ENCODE data around the gene LYSET. TPM values are rescaled to one million over a fixed set of nuclear protein-coding genes. Genes with fewer than 3 reads are reported as not detected.
A peak's percentile ranks its signal among the peaks of the same experiment; 100 is the strongest.
"Not testable (repeated sequence)": the region's sequence is repeated elsewhere in the genome, so short reads cannot be mapped to it uniquely, and the experiment has no call there.

The LYSET gene, protein sequence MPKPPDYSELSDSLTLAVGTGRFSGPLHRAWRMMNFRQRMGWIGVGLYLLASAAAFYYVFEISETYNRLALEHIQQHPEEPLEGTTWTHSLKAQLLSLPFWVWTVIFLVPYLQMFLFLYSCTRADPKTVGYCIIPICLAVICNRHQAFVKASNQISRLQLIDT
- total RNA-seq (ENCODE audit: low replicate concordance), result 21.7 and 23.9 TPM in 2 replicates
- long read RNA-seq, transcript TMEM251-201 (2 exons, 909 nt), result major isoform, 12 of 12 reads
- long read RNA-seq, partial matches to known transcripts, result 0 of 12 reads
- long read RNA-seq, other reads (novel, unspliced or antisense), result 0 of 12 reads

DNA sequence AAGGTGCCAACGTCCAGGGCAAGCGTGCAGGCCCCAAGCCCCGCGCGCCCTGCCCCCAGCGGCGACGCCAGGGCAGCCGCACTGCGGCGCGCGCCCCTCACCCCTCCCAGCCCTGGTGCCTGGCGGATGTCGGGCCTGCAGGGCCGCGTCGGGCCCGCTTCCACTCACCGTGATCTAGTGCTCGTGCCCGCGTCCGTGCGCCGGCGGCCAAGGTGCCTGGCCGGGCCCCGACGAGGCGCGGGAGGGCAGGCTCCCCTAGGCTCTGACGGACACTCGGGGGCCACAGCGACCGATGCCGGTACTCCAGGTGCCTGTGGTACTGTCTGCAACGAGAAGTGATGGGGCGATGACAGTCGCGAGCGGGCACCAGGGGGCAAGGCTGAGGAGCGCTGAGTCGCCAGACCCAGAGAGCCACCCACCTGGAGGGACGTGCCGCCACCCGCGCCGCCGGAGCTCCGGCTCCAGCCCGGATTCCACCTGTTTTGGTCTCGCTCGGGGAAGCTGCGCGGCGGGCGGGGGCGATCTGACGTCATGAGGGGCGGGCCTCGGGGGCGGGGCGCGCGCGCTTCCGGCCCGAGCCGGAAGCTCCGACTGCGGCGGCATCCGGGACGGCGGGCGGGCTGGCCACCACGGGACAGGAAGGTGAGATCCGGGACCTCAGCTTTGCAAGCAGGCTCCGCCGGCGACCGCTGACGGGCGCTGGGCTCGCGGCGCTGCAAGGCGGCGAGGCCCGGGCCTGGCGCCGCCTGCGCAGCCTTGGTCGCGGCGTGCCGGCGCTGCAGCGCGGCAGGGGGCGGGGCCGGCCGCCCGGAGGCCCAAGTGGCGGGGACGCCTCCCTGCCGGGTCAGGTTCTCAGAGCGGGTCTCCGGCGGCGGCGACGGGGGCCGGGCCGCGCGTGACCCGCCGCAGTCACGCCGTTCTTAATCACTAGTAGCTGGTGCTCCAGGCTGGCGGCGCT, at the start of gene LYSET, which contains the start of gene MOAP1:
Gene LYSET, plus strand, starts transcription at position 927 of the 958 bp plus-strand sequence. CDS start 89 bp downstream, outside the sequence.
Gene MOAP1, minus strand, starts transcription at position 507 of the 958 bp plus-strand sequence. CDS start 655 bp downstream, outside the sequence.
- no peaks in the 10 kb centered on the region for H3K27me3 Mint-ChIP-seq
- peak within 1 kb of the TSS; percentile 93 for H3K27ac Mint-ChIP-seq
- TF ChIP-seq, protein P1, sequence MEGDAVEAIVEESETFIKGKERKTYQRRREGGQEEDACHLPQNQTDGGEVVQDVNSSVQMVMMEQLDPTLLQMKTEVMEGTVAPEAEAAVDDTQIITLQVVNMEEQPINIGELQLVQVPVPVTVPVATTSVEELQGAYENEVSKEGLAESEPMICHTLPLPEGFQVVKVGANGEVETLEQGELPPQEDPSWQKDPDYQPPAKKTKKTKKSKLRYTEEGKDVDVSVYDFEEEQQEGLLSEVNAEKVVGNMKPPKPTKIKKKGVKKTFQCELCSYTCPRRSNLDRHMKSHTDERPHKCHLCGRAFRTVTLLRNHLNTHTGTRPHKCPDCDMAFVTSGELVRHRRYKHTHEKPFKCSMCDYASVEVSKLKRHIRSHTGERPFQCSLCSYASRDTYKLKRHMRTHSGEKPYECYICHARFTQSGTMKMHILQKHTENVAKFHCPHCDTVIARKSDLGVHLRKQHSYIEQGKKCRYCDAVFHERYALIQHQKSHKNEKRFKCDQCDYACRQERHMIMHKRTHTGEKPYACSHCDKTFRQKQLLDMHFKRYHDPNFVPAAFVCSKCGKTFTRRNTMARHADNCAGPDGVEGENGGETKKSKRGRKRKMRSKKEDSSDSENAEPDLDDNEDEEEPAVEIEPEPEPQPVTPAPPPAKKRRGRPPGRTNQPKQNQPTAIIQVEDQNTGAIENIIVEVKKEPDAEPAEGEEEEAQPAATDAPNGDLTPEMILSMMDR (conservative IDR thresholded peaks at IDR 0.05), result peak; percentile 66
- peak within 1 kb of the TSS; percentile 93 for H3K4me3 Mint-ChIP-seq
- no peaks in the 10 kb centered on the region for H3K36me3 Mint-ChIP-seq
- H3K4me1 Mint-ChIP-seq (ENCODE audit: unreplicated experiment), result peaks cover 21% of the 10 kb centered on the region
- DNase-seq (ENCODE audit: extremely low spot score, unreplicated experiment), result peak; percentile 88
- no peaks in the 10 kb centered on the region for H3K9me3 Mint-ChIP-seq

DNA sequence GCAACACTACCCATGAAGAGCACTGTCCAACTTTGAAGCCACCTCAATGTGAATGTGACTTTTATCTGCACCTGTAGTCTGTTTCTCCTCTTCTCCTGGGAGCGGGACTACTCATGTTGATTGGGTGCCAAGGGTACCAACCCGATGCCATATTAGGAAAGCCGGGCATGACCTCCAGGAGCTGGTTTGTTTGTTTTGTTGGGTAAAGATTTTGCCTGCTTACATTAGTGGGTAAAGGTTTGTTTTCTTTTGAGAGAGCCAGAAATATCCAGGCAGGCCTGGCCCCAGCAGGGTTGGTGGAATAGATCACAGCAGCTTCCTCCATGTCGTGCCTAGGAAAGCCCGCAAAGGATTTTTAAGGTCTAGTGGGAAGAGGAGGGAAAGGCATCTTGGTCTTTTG, 49.7 kb upstream of the LYSET start:
- Mint-ChIP-seq H3K9me3 (no peaks in the 10 kb centered on the region), H3K27ac (no peak overlapping the region)
- DNase-seq (ENCODE audit: extremely low spot score, unreplicated experiment), result no peak

DNA sequence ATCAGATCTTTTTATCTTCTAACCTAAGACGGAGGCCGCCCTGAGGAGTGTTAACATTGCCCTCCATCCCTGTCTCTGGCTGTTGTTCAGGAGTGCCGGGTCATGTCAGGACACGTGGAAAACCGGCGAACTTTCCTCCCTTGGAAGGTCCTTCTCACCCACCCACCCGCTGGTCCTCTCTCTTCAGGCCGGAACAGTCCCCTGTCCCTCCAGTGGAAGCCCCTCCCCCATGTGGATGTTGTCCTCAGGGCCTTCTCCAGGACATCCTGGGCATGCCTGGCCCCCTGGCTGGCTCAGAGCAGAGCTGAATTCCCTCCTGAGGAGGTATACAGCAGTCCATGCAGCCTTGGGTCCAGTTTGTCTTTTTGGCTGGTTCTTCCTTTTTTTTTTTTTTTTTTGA, 49.1 kb upstream of the LYSET start:
- no peaks in the 10 kb centered on the region for H3K36me3 Mint-ChIP-seq
- TF ChIP-seq, protein P1 (conservative IDR thresholded peaks at IDR 0.05), result no peak
- H3K9me3 Mint-ChIP-seq, result no peaks in the 10 kb centered on the region
- no peak for DNase-seq (ENCODE audit: extremely low spot score, unreplicated experiment)
- peaks cover 11% of the 10 kb centered on the region for H3K4me1 Mint-ChIP-seq (ENCODE audit: unreplicated experiment)
- H3K27ac Mint-ChIP-seq, result no peak overlapping the region
- H3K27me3 Mint-ChIP-seq, result peaks cover 4% of the 10 kb centered on the region
- no peak overlapping the region for H3K4me3 Mint-ChIP-seq

More for the DNA sequence above, 49.7 kb upstream of the LYSET start:
- Mint-ChIP-seq H3K36me3 (no peaks in the 10 kb centered on the region), H3K27me3 (peaks cover 4% of the 10 kb centered on the region), H3K4me3 (no peak overlapping the region), H3K4me1 (ENCODE audit: unreplicated experiment) (peaks cover 11% of the 10 kb centered on the region)
- TF ChIP-seq, protein P1 (conservative IDR thresholded peaks at IDR 0.05), result no peak

DNA sequence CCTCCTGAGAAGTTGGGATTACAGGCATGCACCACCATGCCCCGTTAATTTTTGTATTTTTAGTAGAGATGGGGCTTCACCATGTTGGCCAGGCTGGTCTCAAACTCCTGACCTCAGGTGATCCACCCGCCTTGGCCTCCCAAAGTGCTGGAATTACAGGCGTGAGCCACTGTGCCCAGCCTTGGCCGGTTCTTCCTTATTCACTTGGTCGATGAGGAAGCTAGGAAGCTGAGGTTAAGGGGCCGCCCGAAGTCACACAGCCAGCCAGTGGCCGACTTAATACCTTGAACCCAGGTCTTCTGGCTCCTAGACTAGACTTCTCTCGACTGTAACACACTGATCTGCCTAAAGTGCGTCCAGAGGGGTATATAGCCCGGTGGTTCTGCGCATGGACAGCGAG, 48.6 kb upstream of the LYSET start:
- H3K27ac Mint-ChIP-seq; H3K36me3 Mint-ChIP-seq; DNase-seq (ENCODE audit: extremely low spot score, unreplicated experiment); H3K27me3 Mint-ChIP-seq; H3K9me3 Mint-ChIP-seq; H3K4me3 Mint-ChIP-seq: not testable (repeated sequence)
- H3K4me1 Mint-ChIP-seq (ENCODE audit: unreplicated experiment), result peaks cover 11% of the 10 kb centered on the region

DNA sequence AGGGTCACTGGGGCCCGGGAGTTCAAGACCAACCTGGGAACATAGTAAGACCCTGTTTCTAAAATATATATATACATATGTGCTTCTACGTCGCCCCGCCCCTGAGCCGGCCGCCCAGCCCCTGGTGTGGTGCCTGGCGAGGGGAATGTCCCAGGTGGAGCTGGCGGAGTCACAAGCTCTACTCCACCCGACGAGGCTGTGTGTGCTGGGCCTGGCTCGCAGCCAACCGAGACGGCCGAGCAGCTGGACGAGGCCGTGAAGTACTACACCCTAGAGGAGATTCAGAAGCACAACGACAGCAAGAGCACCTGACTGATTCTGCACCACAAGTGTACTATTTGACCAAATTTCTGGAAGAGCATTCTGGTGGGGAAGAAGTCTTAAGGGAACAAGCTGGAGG, 47.3 kb upstream of the LYSET start:
- Mint-ChIP-seq H3K36me3 (no peaks in the 10 kb centered on the region), H3K4me1 (ENCODE audit: unreplicated experiment) (peaks cover 11% of the 10 kb centered on the region), H3K4me3 (no peak overlapping the region), H3K9me3 (no peaks in the 10 kb centered on the region), H3K27me3 (peaks cover 4% of the 10 kb centered on the region), H3K27ac (peak overlapping the region; percentile 45)
- TF ChIP-seq, protein P1 (conservative IDR thresholded peaks at IDR 0.05), result peak; percentile 20
- DNase-seq (ENCODE audit: extremely low spot score, unreplicated experiment), result no peak

All from type B pancreatic cell (in vitro differentiated cells).